Tibial nerve (tissue), 3 donors: ENCODE results near the gene FMC1.
"Not testable (repeated sequence)": the region's sequence is repeated elsewhere in the genome, so short reads cannot be mapped to it uniquely, and the experiment has no call there.

ENCODE experiments used
- CTCF ChIP-seq, 5 experiments: fragments of 200-600 bp in 3 of 5; fragments of 450-650 bp in 2 of 5; sonication (generic) in 3 of 5; IDR thresholded peaks; one replicate each; pipeline ENCODE4 v1.5.1; 2016 to 2019; ENCODE audit warnings: antibody characterized with exemption in 5 of 5, mild to moderate bottlenecking in 3 of 5, moderate library complexity in 2 of 5
- POLR2A ChIP-seq, 2 donors: fragments of 450-650 bp; IDR thresholded peaks; one replicate each; pipeline ENCODE4 v1.6.1; 2017; ENCODE audit warnings: antibody characterized with exemption in 2 of 2, mild to moderate bottlenecking in 2 of 2, moderate library complexity in 2 of 2

GRCh38 chr7:139324709-139325108 is 16.4 kb upstream of the FMC1 start:
- not testable (repeated sequence) for TF ChIP-seq POLR2A, CTCF (IDR thresholded peaks at IDR 0.05)
